BE2C (cell line): ENCODE data around the gene GPI.

Experiments
- DNase-seq: peaks from one replicate; pipeline ENCODE4 v3.0.0-alpha.2; 2020
- H3K27me3 ChIP-seq: fragments of 250-450 bp; sonication (Bioruptor Pico); 2 replicates; pipeline ENCODE4 v1.5.1; 2020; ENCODE audit warnings: mild to moderate bottlenecking
- H3K36me3 ChIP-seq: fragments of 250-450 bp; sonication (Bioruptor Pico); 2 replicates; pipeline ENCODE4 v1.5.1; 2020; ENCODE audit warnings: mild to moderate bottlenecking
- H3K4me1 ChIP-seq: fragments of 250-450 bp; sonication (Bioruptor Pico); 2 replicates; pipeline ENCODE4 v1.5.1; 2020
- H3K4me3 ChIP-seq: 2 replicates; pipeline ENCODE4 v1.5.1; 2011; ENCODE audit warnings: low read depth, low read length
- H3K9me3 ChIP-seq: fragments of 250-450 bp; sonication (Bioruptor Pico); 2 replicates; pipeline ENCODE4 v1.5.1; 2020
- TF ChIP-seq, protein P1 (sequence below): IDR thresholded peaks from 2 replicates; pipeline ENCODE4 v1.5.1; 2012; ENCODE audit warnings: mild to moderate bottlenecking, low read depth, low read length

GPI gene

DNA sequence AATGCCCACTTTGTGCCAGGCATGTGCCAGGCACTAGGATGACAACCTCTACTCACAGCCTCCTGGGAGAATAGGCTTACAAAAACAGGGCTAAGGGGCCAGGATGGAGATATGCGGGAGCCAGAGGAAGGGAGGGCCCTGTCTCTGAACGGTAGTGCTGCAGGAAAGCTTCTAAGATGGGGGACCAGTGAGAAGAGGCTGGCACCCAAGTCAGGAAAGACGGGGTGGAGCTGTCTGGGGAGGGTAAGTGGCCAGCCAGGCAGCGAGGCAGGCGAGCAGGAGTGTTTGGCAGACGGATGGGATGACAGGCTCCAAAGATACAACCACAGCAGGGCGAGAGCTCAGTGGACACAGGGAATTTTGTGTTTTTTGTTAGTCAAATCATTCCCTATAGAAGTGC is 44.7 kb upstream of the GPI start:
- DNase-seq, result no peak
- Histone ChIP-seq H3K9me3 (no peaks in the 10 kb centered on the region), H3K4me1 (no peaks in the 10 kb centered on the region), H3K4me3 (no peak overlapping the region), H3K36me3 (peaks cover 4% of the 10 kb centered on the region), H3K27me3 (no peaks in the 10 kb centered on the region)
- TF ChIP-seq, protein P1, sequence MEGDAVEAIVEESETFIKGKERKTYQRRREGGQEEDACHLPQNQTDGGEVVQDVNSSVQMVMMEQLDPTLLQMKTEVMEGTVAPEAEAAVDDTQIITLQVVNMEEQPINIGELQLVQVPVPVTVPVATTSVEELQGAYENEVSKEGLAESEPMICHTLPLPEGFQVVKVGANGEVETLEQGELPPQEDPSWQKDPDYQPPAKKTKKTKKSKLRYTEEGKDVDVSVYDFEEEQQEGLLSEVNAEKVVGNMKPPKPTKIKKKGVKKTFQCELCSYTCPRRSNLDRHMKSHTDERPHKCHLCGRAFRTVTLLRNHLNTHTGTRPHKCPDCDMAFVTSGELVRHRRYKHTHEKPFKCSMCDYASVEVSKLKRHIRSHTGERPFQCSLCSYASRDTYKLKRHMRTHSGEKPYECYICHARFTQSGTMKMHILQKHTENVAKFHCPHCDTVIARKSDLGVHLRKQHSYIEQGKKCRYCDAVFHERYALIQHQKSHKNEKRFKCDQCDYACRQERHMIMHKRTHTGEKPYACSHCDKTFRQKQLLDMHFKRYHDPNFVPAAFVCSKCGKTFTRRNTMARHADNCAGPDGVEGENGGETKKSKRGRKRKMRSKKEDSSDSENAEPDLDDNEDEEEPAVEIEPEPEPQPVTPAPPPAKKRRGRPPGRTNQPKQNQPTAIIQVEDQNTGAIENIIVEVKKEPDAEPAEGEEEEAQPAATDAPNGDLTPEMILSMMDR, result no peak

DNA sequence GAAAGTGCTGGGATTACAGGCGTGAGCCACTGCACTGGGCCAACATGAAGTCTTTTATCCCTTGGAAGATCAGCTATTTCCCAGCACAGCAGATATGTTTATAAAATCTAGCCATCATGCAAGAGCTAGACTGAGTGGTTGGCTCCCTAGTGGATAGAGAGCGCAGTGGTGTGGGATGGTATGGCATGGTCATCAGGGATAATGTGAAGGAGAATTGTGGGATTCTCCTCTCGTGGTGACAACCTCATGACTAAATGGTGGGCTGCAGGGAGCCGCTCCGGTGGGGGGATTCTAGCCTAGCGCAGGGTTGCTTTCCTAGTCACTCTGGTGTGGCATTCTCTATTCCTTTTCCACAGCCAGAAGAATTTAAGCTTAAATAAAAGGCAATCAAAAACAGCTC is 43.3 kb upstream of the GPI start:
- Histone ChIP-seq H3K4me3 (no peak overlapping the region), H3K36me3 (peaks cover 4% of the 10 kb centered on the region), H3K9me3 (no peaks in the 10 kb centered on the region), H3K4me1 (no peaks in the 10 kb centered on the region), H3K27me3 (no peaks in the 10 kb centered on the region)
- TF ChIP-seq, protein P1, result no peak
- no peak for DNase-seq

DNA sequence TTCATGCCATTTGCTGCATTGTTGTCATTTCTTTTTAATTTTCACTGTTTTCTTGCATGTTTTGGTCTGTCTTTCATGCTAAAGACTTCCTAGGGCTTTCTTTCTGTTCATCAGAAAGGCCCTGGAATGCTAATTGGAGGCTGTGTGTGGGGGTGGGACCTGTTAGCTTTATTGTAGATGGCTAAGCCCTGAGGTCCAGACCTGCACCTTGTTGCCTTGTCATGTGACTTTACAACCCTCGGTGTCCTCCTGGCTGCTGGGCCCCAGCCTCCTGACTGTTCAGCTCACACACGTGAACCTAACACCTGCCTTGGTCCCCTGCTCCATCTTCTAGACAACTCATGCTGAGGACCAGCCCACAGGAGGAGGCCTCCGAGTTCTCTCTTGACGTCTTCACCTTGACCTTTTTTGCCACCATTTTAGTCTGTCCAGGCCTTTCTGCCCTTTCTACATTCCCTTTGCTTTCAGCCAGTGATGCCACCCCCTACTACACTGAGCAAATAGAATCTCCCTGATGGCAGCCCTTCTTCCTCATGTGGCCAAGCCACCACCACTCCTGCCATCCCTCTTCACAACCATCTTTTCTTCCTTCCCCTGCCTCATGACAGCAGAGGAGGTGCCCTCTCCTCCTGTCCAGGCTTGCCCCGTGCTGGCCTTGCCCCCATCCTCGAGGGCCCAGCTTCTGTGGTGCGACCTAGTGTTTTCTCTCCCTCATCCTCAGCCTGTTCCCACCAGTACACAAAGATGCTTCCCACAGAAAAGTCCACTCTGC is 41.4 kb upstream of the GPI start:
- Histone ChIP-seq H3K27me3 (no peaks in the 10 kb centered on the region), H3K9me3 (no peaks in the 10 kb centered on the region), H3K4me3 (no peak overlapping the region), H3K36me3 (peaks cover 4% of the 10 kb centered on the region), H3K4me1 (no peaks in the 10 kb centered on the region)
- TF ChIP-seq, protein P1, result no peak
- no peak for DNase-seq

DNA sequence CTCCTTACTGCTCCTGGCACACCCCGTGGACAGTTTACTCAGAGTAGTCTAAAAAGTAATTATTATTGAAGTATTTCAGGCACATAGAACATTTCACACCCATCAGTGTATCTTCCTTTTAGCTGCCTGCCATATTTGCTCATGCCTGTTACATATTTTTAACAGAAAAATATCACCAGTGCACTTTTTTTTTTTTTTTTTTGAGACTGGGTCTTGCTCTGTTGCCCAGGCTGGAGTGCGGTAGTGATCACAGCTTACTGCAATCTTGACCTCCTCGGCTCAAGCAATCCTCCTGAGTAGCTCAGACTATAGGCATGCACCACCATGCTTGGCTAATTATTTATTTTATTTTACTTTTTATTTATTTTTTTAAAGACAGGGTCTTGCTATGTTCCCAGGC is 40.7 kb upstream of the GPI start:
- H3K36me3 ChIP-seq, result peaks cover 4% of the 10 kb centered on the region
- no peaks in the 10 kb centered on the region for H3K27me3 ChIP-seq
- TF ChIP-seq, protein P1, result no peak

DNA sequence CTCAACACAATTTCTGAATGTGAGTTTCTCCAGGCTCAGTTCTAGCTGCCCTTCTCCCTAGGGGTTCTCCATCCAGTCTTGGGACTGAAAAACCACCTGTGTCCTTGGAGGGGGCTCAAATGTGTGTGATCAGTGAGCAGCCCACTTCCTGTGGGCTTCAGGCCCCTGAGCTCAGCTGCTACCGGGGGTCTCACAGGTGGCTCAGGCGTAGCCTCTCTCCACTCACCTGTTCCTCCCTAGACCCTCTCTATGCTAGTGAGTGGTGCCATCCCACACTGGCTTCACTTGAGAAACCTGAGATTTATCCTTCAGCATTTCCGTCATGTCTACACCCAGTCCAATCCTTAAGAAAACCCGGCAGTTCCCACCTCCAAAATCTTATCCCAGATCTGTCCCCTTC is 39.8 kb upstream of the GPI start:
- TF ChIP-seq, protein P1, result no peak
- no peaks in the 10 kb centered on the region for H3K9me3 ChIP-seq
- H3K36me3 ChIP-seq, result peaks cover 4% of the 10 kb centered on the region
- H3K4me3 ChIP-seq, result no peak overlapping the region
- no peak for DNase-seq
- H3K27me3 ChIP-seq, result no peaks in the 10 kb centered on the region
- H3K4me1 ChIP-seq, result no peaks in the 10 kb centered on the region

More for the DNA sequence above, 40.7 kb upstream of the GPI start:
- H3K9me3 ChIP-seq, result no peaks in the 10 kb centered on the region
- DNase-seq, result no peak
- H3K4me3 ChIP-seq, result no peak overlapping the region
- H3K4me1 ChIP-seq, result no peaks in the 10 kb centered on the region

DNA sequence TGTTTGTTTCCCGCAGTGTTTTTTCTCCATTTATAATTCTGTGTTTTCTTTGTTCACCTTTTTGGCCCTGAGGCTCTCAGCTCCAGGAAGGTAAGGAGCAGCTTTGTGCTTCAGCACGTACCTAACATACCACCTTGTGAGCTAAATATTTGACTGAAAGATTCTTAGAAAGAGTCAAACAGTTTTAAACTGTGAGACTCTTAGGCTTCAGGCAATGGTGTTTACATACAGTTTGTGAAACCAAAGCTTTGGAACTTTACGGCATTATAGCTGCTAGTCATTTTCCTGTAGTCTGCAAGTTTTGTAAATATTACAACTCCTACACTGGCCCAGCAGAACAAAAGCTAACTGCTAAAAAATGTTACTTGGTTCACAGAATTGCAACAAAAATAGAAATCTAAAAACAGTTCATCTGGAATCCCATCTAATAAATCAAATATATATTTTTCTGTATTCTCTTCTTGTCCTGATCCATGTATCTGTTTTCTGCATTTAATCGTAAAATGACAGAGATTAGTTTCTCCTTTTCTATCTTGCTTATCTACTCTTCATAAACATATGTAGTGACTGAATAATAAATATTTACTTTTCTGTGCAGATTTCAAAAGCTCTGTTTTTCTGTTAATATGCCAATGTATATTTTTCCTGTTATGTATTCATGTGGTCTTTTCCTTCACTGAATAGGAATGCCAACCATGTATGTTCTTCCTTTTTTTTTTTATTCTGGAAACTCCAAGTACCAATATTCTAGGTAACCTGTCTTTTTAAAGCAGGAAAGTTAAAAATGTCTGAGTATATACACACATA is 38.8 kb upstream of the GPI start:
- Histone ChIP-seq H3K36me3 (peaks cover 4% of the 10 kb centered on the region), H3K4me1 (no peaks in the 10 kb centered on the region), H3K9me3 (no peaks in the 10 kb centered on the region), H3K4me3 (no peak overlapping the region), H3K27me3 (no peaks in the 10 kb centered on the region)
- no peak for DNase-seq
- TF ChIP-seq, protein P1, result no peak
